AG04449 (cell line): ENCODE results near the gene TPST2.

Source experiments
- CTCF ChIA-PET: fragments of 350-600 bp; formaldehyde crosslinking; extraction: SDS; loops from one replicate; lab custom pipeline; 2021; ENCODE audit warnings: antibody characterized with exemption; lab: Yijun Ruan, JAX
- POLR2A ChIA-PET: fragments of 400-600, 350-600 bp; formaldehyde crosslinking; extraction: SDS; loops from one replicate; lab custom pipeline; 2020; ENCODE audit warnings: antibody characterized with exemption, inconsistent platforms; lab: Yijun Ruan, JAX
- DNase-seq: peaks from one replicate; pipeline ENCODE4 v3.0.0-alpha.2; 2010; ENCODE audit warnings: low read depth, low spot score
- H3K4me3 ChIP-seq: 2 replicates; pipeline ENCODE4 v1.5.1; 2011; ENCODE audit warnings: low read depth, mild to moderate bottlenecking, control low read depth, low read length
- CTCF ChIP-seq: IDR thresholded peaks from one replicate; pipeline ENCODE4 v1.5.1; 2011; ENCODE audit warnings: mild to moderate bottlenecking, moderate library complexity, low read length, control low read depth, inconsistent platforms; ENCODE audit not compliant: insufficient read depth; ENCODE audit errors: missing control alignments

TPST2 gene

DNA sequence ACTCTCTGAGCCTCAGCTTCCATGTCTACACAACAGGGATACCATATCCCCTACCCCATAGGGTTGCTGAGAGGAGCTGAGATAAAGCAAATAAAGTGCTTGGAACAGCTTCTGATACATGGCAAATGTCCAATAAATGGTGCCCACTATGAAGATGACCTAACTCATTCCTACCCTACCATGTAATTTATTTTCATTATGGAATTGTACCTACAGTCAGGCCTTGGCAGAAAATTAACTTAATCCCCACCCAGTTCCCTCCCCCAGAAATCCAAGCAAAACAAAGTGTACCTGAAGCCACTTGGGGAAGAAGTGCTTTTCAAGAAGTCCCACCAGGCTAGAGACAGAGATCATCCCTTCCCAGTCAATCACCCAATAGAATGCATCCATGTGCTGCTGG lies 95.4 kb downstream of the TPST2 start:
- DNase-seq: no peak
- ChIA-PET POLR2A (no interaction called here), CTCF (interaction anchor here (2.6 to 2.9 kb wide), 2 partner anchors 9 to 10 kb away, joined by 9 to 13 read pairs; partner anchors contain the start of genes HPS4 and SRRD)
- no peak overlapping the region for H3K4me3 ChIP-seq
- TF ChIP-seq CTCF: no peak

DNA sequence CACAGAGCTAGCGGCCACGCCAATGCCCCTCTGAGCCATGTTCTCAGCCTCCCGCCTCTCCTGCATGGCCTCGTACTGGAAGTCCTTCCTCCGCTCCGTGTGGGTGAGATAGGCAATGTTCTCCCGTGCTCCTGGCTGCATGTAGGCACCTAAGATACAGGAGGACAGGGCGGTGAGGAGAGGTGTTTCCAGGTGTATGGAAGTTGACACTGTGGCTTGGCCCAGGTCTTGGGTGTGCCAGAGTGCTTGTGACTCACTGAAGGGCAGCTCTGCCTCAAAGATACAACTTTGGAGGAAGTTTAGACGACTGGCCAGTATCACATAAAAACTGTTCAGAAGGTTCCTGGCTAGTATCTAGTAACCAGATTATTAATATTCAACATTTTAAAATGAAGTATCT lies 97.7 kb downstream of the TPST2 start:
- POLR2A ChIA-PET: no interaction called here
- no peak overlapping the region for H3K4me3 ChIP-seq
- no peak for DNase-seq
- TF ChIP-seq CTCF: no peak
- CTCF ChIA-PET: interaction anchor here (0.6 to 2.9 kb wide), 4 partner anchors 11 to 128 kb away, joined by 3 to 13 read pairs (median 6); no protein-coding TSS in a partner anchor

GRCh38 chr22:26489447-26490036 lies 100.4 kb downstream of the TPST2 start:
- H3K4me3 ChIP-seq: no peak overlapping the region
- no peak for TF ChIP-seq CTCF
- no peak for DNase-seq
- POLR2A ChIA-PET: no interaction called here
- CTCF ChIA-PET: interaction anchor here (1.0 to 2.1 kb wide), 2 partner anchors 12 to 13 kb away, joined by 3 to 4 read pairs; no protein-coding TSS in a partner anchor

DNA sequence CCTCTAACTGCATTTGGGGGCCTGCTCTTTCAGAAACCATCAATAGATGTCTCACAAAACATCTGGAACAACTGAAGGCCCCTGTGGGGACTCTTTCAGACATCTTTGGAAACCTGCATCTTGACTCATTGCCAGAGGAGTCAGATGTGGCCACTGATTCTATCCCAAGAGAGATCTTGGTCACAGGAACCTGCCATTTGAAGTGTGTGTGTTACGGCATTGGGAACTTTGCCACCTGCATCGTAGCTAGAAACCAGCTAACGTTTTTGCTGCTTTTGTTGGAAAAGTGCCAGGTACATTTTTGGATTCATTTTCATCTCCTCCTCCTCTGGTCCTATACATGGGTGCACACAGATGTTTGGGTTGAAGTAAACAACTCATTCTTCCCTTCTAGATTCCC lies 101.9 kb downstream of the TPST2 start:
- no peak for TF ChIP-seq CTCF
- POLR2A ChIA-PET: no interaction called here
- H3K4me3 ChIP-seq: no peak overlapping the region
- no peak for DNase-seq
- CTCF ChIA-PET: no interaction called here

DNA sequence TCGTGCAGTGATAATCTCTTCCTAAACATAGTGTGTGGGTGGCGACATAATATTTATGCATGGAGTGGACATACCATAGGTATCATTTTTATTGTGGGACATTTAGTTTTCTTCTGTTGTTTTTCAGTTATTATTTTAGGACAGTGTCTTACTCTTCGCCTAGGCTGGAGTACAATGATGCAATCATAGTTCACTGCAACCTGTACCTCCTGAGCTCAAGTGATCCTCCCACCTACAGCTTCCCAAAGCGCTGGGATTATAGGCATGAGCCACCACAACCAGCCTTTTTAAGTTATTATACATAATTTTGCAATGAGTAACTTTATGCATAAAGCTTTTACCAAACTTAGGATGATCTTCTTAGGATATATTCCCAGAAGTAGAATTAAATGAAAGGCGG lies 103.5 kb downstream of the TPST2 start:
- ChIA-PET CTCF (interaction anchor here (0.6 to 3.9 kb wide), 2 partner anchors 17 to 270 kb away, joined by 3 to 23 read pairs; no protein-coding TSS in a partner anchor), POLR2A (interaction anchor here (0.6 kb wide), 1 partner anchor 715 kb away, joined by 3 read pairs; no protein-coding TSS in a partner anchor)
- TF ChIP-seq CTCF: no peak
- H3K4me3 ChIP-seq: no peak overlapping the region
- DNase-seq: no peak

DNA sequence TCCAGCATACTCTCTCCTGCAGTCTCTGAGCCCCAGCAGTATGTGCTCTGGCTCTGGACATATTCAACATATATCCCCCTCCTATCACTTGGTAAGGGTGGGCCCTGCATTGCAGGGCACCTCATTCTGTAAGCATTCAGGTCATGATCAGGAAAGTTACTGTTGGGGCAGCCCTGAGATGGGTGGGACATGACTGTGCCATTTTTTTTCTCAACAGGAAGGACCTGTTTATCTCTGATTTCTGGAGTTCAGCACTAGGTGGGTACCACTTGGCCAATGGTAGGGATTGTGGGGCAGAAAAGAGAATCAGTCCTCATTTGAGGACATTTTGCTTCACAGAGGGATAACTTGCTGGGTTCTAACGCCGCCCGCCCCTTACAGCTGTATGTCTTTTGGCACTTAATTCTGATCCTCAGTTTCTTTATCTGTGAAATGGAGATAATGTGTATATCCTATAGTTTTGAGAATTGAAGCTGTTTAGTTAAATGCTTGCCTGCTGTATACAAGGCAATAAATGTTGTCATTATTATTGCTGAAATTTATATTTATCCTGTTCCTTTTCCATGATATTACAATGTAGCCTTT lies 104.0 kb downstream of the TPST2 start:
- TF ChIP-seq CTCF: no peak
- H3K4me3 ChIP-seq: no peak overlapping the region
- POLR2A ChIA-PET: no interaction called here
- CTCF ChIA-PET: interaction anchor here (2.5 to 3.9 kb wide), 3 partner anchors 17 to 27 kb away, joined by 5 to 23 read pairs (median 12); partner anchors contain the start of gene TFIP11
- no peak for DNase-seq
